GM10248 (cell line): ENCODE measurements around the gene SNX9.
A peak's percentile ranks its signal among the peaks of the same experiment; 100 is the strongest.

Source experiments
- CTCF ChIA-PET: fragments of 300-600 bp; sonication (Branson Sonifier 250); formaldehyde crosslinking; extraction: SDS; loops from one replicate; lab custom pipeline; 2021; ENCODE audit warnings: antibody characterized with exemption; lab: Yijun Ruan, JAX
- POLR2A ChIA-PET: fragments of 350-650 bp; sonication (Branson Sonifier 250); formaldehyde crosslinking; extraction: SDS; loops from one replicate; lab custom pipeline; 2020; ENCODE audit warnings: antibody characterized with exemption; lab: Yijun Ruan, JAX
- DNase-seq: peaks from one replicate; pipeline ENCODE4 v3.0.0; 2012; ENCODE audit errors: extremely low spot score
- CTCF ChIP-seq: IDR thresholded peaks from 2 replicates; pipeline ENCODE4 v1.5.1; 2012; ENCODE audit warnings: mild to moderate bottlenecking, low read depth; ENCODE audit errors: extremely low read depth, missing control alignments, control extremely low read depth

Gene SNX9

DNA sequence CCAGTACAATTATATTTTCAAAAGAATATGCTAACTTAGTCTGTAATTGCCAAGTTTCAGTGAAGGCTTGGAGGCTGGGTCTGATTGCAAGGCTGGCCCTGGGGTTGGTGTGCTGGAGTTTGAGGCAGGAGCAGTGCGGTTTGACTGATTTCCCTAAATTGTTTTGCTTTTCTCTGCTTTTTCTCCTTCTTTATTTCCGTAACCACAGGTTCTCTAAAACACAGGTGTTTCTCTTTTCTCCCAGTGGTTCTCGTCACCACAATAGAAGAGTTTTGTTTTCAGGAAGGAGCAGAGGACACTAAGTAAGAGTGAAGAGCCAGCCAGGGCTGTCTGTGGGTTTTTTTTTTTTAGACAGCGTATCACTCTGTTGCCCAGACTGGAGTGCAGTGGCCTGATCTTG lies 8.2 kb upstream of the SNX9 start:
- TF ChIP-seq CTCF = no peak
- ChIA-PET POLR2A (no interaction called here), CTCF (interaction anchor here (0.7 to 1.0 kb wide), 2 partner anchors 59 kb away, joined by 3 read pairs; no protein-coding TSS in a partner anchor)
- no peak for DNase-seq

DNA sequence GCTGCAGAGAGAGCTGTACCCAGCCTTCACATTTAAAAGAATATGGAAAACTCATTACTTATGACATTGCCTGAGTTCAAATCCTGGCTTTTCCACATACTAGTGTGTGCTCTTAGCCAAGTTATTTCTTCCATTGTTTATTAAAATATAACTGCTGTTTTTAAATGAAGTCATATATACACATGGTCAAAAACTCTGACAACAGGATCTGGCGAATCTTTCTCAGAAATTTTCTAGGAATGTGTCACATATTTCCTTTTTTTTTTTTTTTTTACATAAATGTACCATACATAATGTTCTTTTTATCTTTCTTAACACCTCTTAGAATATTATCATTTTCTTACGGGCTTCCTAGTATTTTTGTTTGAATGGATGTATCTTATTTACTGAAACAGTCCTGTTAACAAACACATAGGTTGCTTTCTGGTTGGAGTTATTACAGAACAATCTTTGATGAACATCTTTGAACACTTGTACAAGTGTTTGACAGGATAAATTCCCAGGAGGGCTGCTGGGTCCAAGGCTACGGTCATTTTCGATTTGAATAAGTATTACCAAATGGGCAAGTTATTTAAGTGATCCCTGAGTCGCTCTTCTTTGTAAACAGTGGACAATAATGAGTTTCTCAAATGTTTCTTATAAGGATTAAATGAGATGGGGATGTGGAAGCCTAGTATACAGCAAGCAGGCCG lies 1.6 kb upstream of the SNX9 start:
- POLR2A ChIA-PET = no interaction called here

GRCh38 chr6:157822245-157823000 lies 623 bp upstream of the SNX9 start:
- CTCF ChIA-PET = no interaction called here
- DNase-seq = no peak
- POLR2A ChIA-PET = interaction anchor here (0.6 kb wide), 1 partner anchor 369 kb away, joined by 3 read pairs; no protein-coding TSS in a partner anchor
- TF ChIP-seq CTCF = no peak

More for the DNA sequence above, 1.6 kb upstream of the SNX9 start:
- CTCF ChIA-PET = no interaction called here
- no peak for DNase-seq
- TF ChIP-seq CTCF = no peak

DNA sequence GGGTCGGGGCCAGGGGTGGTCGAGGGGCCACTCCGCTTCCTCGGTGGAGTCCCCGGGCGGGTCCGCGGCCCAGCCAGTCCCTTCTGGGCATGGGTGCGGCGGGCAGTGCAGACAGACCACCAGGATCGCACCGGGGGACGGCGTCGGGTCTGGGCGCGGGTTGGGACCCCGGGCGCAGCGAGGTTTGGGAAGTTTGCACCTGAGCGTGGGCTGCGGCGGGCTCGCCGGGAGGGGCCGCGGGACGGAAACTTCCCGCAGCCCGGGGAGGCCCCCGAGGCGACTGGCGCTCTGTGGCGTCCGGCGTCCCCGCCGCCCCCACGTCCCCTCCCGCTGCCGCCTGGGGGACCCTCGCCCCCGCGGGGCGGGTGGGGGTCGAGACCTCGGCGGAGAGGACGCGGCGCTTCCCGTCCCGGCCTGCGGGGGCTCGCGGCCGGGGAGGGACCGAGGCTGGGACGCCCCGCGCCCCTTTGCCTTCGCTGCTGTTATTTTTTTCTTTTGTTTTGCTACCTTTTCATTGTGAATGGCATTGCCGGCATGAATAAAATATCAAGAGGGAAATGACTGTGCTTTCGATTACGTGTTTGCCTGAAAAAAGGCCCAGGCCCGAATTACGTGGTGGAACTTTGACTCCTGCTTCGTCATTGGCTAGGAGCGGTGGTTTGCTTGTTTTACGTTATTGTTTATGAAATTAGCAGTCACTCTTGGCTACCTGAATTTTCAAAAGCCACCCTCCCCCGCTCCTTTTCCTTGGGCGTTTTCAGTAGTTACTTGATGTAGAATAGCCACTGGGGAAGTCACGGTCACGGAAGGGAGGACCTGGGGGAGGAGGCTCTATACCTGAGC lies 703 bp downstream of the SNX9 start:
- DNase-seq = peak; percentile 67
- ChIA-PET CTCF (no interaction called here), POLR2A (no interaction called here)
- TF ChIP-seq CTCF = no peak

GRCh38 chr6:157825243-157825904 lies 2.3 kb downstream of the SNX9 start:
- POLR2A ChIA-PET = no interaction called here
- DNase-seq = no peak
- no peak for TF ChIP-seq CTCF
- CTCF ChIA-PET = no interaction called here
